ENCODE data around the gene TES. TPM values are rescaled to one million over a fixed set of nuclear protein-coding genes. Genes with fewer than 3 reads are reported as not detected.

TES gene
- total and polyA plus RNA-seq, 2 of the 13 experiments (the other 11 are each of a cell fraction or from before 2014, with no cell fraction given), result 21.6 to 23.0 TPM

- no peak overlapping the region for H3K4me2 ChIP-seq (ENCODE audit: low read depth, low read length)
- ChIA-PET POLR2A (no interaction called here), CTCF (ENCODE audit: low intra/inter-chr PET ratio, low total read pairs) (no interaction called here)
- DNase-seq (ENCODE audit: low spot score) (no peak), ATAC-seq (no peak), FAIRE-seq (no peak)
- H3K9ac ChIP-seq (ENCODE audit: insufficient read depth, low read depth, low read length), result no peak overlapping the region
- no peaks in the 10 kb centered on the region for H3K27me3 ChIP-seq (ENCODE audit: control insufficient read depth in 1 of 2, insufficient read depth in 2 of 2, low read length in 2 of 2)
- no TSS peak for BruUV-seq (replicated peaks)
- in situ Hi-C loops (cut with HindIII; ENCODE audit: extremely low pct_ligation_motif_present, low pct_unique_long_range_greater_than_20kb), result no loop called here
- intact Hi-C loops (cut with micrococcal nuclease; ENCODE audit: unreplicated experiment), result no loop called here
- H3K27ac ChIP-seq (ENCODE audit: extremely low read length, insufficient read depth, low read length), result no peak overlapping the region
- H2AFZ ChIP-seq (ENCODE audit: low read length), result no peak overlapping the region
- H3K9me3 ChIP-seq (ENCODE audit: low read length), result no peaks in the 10 kb centered on the region
- 75% methylated on average over 5 of the region's 5 CpGs for WGBS (ENCODE audit: low lambda C conversion rate)
- no peak overlapping the region for H3K4me3 ChIP-seq (replicated peaks in 1 of 3; ENCODE audit: insufficient read depth in 1 of 3, low read depth in 2 of 3, low read length in 3 of 3)
- H3K4me1 ChIP-seq (ENCODE audit: insufficient read depth, low read length), result peaks cover 7% of the 10 kb centered on the region; the same call in 1 of the 2 replicates
- no peaks in the 10 kb centered on the region for H4K20me1 ChIP-seq (ENCODE audit: insufficient read depth, low read length)
- peaks cover 12% of the 10 kb centered on the region for H3K79me2 ChIP-seq (ENCODE audit: insufficient read depth, low read length)
- no peaks in the 10 kb centered on the region for H3K36me3 ChIP-seq (replicated peaks in 1 of 2; ENCODE audit: control insufficient read depth in 1 of 2, insufficient read depth in 2 of 2, low read length in 2 of 2)
- no peak for TF ChIP-seq POLR2AphosphoS5 (IDR thresholded peaks at IDR 0.05; ENCODE audit: low read depth, low read length)
- no peak for TF ChIP-seq GFI1 (CRISPR knock-in tag; IDR thresholded peaks at IDR 0.05; ENCODE audit: borderline replicate concordance)
- no peak for TF ChIP-seq SALL2 (CRISPR knock-in tag; IDR thresholded peaks at IDR 0.05)
- TF ChIP-seq CHCHD3 (CRISPR knock-in tag; IDR thresholded peaks at IDR 0.05), result no peak
- TF ChIP-seq, protein P1, sequence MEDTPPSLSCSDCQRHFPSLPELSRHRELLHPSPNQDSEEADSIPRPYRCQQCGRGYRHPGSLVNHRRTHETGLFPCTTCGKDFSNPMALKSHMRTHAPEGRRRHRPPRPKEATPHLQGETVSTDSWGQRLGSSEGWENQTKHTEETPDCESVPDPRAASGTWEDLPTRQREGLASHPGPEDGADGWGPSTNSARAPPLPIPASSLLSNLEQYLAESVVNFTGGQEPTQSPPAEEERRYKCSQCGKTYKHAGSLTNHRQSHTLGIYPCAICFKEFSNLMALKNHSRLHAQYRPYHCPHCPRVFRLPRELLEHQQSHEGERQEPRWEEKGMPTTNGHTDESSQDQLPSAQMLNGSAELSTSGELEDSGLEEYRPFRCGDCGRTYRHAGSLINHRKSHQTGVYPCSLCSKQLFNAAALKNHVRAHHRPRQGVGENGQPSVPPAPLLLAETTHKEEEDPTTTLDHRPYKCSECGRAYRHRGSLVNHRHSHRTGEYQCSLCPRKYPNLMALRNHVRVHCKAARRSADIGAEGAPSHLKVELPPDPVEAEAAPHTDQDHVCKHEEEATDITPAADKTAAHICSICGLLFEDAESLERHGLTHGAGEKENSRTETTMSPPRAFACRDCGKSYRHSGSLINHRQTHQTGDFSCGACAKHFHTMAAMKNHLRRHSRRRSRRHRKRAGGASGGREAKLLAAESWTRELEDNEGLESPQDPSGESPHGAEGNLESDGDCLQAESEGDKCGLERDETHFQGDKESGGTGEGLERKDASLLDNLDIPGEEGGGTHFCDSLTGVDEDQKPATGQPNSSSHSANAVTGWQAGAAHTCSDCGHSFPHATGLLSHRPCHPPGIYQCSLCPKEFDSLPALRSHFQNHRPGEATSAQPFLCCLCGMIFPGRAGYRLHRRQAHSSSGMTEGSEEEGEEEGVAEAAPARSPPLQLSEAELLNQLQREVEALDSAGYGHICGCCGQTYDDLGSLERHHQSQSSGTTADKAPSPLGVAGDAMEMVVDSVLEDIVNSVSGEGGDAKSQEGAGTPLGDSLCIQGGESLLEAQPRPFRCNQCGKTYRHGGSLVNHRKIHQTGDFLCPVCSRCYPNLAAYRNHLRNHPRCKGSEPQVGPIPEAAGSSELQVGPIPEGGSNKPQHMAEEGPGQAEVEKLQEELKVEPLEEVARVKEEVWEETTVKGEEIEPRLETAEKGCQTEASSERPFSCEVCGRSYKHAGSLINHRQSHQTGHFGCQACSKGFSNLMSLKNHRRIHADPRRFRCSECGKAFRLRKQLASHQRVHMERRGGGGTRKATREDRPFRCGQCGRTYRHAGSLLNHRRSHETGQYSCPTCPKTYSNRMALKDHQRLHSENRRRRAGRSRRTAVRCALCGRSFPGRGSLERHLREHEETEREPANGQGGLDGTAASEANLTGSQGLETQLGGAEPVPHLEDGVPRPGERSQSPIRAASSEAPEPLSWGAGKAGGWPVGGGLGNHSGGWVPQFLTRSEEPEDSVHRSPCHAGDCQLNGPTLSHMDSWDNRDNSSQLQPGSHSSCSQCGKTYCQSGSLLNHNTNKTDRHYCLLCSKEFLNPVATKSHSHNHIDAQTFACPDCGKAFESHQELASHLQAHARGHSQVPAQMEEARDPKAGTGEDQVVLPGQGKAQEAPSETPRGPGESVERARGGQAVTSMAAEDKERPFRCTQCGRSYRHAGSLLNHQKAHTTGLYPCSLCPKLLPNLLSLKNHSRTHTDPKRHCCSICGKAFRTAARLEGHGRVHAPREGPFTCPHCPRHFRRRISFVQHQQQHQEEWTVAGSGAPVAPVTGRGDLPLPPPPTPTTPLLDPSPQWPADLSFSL (CRISPR knock-in tag; IDR thresholded peaks at IDR 0.05), result no peak
- TF ChIP-seq, protein P2, sequence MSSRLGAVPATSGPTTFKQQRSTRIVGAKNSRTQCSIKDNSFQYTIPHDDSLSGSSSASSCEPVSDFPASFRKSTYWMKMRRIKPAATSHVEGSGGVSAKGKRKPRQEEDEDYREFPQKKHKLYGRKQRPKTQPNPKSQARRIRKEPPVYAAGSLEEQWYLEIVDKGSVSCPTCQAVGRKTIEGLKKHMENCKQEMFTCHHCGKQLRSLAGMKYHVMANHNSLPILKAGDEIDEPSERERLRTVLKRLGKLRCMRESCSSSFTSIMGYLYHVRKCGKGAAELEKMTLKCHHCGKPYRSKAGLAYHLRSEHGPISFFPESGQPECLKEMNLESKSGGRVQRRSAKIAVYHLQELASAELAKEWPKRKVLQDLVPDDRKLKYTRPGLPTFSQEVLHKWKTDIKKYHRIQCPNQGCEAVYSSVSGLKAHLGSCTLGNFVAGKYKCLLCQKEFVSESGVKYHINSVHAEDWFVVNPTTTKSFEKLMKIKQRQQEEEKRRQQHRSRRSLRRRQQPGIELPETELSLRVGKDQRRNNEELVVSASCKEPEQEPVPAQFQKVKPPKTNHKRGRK (CRISPR knock-in tag; IDR thresholded peaks at IDR 0.05), result no peak
- no peak for TF ChIP-seq ZNF629 (CRISPR knock-in tag; conservative IDR thresholded peaks at IDR 0.05)
Measured at GRCh38 chr7:116222501-116222900, 12.2 kb downstream of the TES start.

All from HepG2 (cell line).